LNCaP clone FGC (cell line): Measurements from ENCODE around the gene FGFRL1.
"Not testable (repeated sequence)": the region's sequence is repeated elsewhere in the genome, so short reads cannot be mapped to it uniquely, and the experiment has no call there.

Experiments
- DNase-seq: peaks from one replicate; pipeline ENCODE4 v3.0.0-alpha.2; 2011; ENCODE audit warnings: low read depth
- H3K4me3 ChIP-seq: 2 replicates; pipeline ENCODE4 v1.5.1; 2011; ENCODE audit warnings: mild to moderate bottlenecking, low read depth, low read length, control low read depth
- CTCF ChIP-seq: IDR thresholded peaks from 2 replicates; pipeline ENCODE4 v1.5.1; 2012; ENCODE audit warnings: mild to moderate bottlenecking; ENCODE audit not compliant: control insufficient read depth, insufficient read depth; ENCODE audit errors: extremely low read depth

The FGFRL1 gene

DNA sequence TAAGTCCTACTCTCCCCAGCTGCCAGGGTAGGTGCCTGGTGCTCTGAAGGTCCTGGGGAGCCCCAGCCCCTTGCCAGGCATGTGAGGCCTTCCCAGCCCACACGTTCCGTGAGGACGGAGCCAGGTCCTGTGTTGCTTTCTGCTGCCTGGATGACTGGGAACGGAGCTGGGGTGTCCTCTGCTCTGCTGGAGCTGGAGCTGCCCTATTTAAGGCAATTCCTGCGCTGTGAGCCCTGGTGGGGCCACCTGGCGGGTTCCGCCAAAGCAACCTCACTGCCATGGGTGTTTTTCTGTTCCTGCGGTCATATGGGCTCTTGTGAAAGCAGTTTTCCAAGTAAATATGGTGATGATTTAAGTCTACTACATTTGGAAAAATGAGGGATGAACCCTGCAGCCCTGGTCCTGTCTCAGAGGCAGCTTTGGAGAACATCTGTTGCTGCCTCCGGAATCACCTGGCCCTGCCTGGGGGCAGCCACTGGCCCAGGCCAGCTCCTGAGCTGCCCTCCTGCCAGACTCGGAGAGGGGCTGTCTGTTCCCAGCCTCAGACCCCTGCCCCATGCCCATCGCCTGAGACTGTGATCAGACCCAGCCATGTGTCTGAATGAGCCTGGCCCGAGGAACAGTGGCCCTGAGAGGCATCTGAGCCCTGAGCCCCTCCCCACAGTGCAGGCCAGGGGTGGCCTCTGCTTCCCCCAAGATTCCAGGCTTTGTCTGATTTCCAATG lies 33.2 kb downstream of the FGFRL1 start:
- no peak for DNase-seq
- H3K4me3 ChIP-seq, result no peak overlapping the region
- no peak for TF ChIP-seq CTCF

GRCh38 chr4:1045193-1045594 lies 33.8 kb downstream of the FGFRL1 start:
- TF ChIP-seq CTCF, result no peak
- no peak overlapping the region for H3K4me3 ChIP-seq
- no peak for DNase-seq

GRCh38 chr4:1045595-1046201 lies 34.3 kb downstream of the FGFRL1 start:
- no peak for TF ChIP-seq CTCF
- no peak overlapping the region for H3K4me3 ChIP-seq
- DNase-seq, result no peak

- DNase-seq, result peak; percentile 26
- not testable (repeated sequence) for H3K4me3 ChIP-seq
Measured at GRCh38 chr4:1046581-1047011, 35.2 kb downstream of the FGFRL1 start.

- DNase-seq, result no peak
- no peak for TF ChIP-seq CTCF
- H3K4me3 ChIP-seq, result no peak overlapping the region
Measured at GRCh38 chr4:1047106-1047975, 35.9 kb downstream of the FGFRL1 start.

DNA sequence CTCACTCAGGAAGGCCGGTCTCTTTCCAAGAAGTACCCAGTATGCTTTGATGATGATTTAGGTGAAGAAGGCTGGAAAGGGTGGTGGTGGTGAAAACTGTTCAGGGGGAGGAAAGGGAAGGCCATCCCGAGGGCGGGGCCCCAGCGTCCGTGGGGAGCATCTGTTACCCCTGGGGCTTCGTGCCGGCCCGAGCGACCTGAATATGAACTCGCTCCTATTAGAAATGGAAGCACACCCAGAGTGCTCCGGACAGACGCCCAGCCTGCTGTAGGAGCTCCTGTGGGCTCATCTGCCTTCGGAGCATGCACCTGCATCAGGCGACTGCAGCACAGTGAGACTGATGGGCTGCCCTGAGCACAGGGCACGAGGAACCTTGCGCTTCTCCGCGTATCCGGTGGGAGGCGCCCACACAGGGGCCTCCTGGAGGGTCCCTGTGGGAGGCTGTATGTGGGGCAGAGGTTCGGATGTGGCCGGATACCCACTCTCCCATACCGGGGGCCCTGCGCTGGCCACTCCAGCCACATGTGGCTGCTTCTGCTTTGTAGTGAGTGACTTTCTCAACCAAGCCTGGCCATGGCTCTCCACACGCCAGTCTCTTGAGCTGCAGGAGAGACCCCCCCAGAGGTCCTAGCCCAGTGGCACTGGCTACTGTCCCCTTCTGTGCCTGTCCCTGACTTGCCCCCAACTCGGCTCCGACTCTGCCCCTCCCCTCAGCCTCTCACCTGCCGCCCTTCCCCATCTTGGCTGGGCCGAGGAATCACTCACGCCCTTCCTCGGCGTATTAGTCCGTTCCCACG lies 36.7 kb downstream of the FGFRL1 start:
- no peak overlapping the region for H3K4me3 ChIP-seq
- TF ChIP-seq CTCF, result no peak
- DNase-seq, result no peak
